ENCODE data around the gene TMEM132E.

The TMEM132E gene

DNA sequence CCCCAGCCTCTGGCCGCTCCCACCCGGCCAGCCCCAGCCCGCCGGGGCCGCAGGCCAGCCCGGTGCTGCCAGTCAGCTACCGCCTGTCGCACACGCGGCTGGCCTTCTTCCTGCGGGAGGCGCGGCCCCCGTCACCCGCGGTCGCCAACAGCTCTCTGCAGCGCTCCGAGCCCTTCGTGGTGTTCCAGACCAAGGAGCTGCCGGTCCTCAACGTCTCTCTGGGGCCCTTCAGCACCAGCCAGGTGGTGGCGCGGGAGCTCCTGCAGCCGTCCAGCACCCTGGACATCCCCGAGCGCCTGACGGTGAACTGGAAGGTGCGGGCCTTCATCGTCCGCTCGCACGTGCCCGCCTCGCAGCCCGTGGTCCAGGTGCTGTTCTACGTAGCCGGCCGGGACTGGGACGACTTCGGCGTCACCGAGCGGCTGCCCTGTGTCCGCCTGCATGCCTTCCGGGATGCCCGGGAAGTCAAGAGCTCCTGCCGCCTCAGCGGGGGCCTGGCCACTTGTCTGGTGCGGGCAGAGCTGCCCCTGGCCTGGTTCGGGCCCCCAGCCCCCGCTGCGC lies 46.8 kb downstream of the TMEM132E start:
- no peak for DNase-seq (ENCODE audit: low read depth, low spot score)
- no peak overlapping the region for H3K27ac ChIP-seq

DNA sequence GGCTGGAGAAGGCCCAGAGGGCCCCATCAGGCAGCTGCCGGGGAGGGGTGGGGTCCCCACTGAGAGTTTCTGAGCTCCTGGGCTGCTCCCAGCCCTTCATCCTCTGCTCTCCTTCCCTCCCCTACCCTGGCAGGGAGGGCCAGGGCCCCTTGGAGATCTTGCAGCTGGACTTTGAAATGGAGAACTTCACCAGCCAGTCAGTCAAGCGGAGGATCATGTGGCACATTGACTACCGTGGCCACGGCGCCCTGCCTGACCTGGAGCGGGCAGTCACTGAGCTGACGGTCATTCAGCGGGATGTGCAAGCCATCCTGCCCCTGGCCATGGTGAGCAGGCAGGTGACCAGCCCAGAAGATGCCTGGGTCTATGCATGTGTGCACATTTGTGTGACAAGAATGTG lies 49.5 kb downstream of the TMEM132E start:
- H3K27ac ChIP-seq = no peak overlapping the region
- no peak for DNase-seq (ENCODE audit: low read depth, low spot score)

DNA sequence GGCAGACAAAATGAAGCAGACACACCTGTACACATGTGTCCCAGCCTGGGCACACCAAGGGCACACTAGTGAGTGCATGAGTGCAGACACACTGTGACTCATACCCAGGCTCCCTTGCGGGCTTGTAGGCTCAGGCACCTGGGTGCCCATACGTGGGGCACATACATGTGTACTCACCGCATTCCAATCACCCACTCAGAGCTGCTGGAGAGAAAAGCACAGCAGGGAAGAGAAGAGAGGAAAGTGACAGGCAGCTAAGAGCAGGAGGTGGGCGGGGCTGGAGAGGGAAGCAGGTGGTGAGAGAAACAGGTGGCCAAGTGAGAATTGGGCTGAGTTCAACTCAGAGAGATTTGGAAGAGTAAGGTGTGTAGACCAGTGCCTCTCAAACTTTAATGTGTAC lies 54.0 kb downstream of the TMEM132E start:
- no peak for DNase-seq (ENCODE audit: low read depth, low spot score)
- H3K27ac ChIP-seq = no peak overlapping the region

DNA sequence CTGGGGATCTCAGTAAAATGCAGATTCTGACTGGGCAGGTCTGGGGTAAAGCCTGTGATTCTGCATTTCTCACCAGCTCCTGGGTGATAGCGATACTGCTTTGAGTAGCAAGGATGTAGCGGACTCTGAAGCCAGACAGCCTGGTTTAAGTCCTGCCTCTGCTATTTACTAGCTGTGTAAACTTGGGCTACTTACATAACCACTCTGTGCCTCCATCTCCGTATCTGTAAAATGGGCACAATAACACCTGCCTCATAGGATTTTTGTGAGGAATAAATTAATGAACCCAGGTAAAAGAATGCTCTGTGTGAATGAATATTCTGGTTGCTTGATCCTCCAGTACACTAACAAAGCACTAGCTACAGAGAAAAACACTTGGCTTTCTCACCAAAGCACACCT lies 54.4 kb downstream of the TMEM132E start:
- DNase-seq (ENCODE audit: low read depth, low spot score) = no peak
- H3K27ac ChIP-seq = no peak overlapping the region

DNA sequence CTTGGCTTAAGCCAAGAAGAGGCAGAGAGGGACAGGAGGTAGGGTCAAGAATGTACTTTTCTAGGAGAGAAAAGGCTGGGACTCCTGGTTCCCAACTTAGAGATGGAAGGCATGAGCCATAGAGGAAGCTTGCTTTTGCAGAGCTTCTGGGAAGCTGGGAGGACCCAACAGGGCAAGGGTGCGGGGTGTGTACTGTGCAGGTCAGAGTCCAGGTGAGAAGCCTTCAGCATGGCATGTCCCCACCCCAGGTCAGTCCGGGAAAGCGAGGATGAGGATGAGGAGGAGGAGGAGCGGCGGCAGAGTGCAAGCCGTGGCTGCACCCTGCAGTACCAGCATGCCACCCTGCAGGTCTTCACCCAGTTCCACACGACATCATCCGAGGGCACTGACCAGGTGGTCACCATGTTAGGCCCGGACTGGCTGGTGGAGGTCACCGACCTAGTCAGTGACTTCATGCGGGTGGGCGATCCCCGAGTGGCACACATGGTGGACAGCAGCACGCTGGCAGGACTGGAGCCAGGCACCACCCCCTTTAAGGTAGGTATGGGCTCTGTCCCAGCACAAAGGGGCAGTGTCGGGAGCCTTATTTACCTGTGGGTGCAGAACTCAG lies 55.3 kb downstream of the TMEM132E start:
- DNase-seq (ENCODE audit: low read depth, low spot score) = no peak

DNA sequence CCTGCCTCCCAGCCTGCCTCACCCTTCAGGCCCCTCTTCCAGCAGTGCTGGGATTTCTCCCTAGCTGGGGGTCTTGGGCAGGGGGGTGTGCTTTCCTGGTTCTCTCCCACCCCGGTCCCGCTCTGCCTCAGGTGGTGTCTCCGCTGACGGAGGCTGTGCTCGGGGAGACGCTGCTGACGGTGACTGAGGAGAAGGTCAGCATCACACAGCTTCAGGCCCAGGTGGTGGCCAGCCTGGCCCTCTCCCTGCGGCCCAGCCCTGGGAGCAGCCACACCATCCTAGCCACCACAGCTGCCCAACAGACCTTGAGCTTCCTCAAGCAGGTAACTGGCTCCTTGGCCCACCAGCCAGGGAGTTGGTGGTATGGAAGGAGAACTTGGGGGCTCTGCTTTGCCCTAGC lies 56.5 kb downstream of the TMEM132E start:
- DNase-seq (ENCODE audit: low read depth, low spot score) = no peak
- H3K27ac ChIP-seq = no peak overlapping the region

More for the DNA sequence above, 55.3 kb downstream of the TMEM132E start:
- no peak overlapping the region for H3K27ac ChIP-seq

DNA sequence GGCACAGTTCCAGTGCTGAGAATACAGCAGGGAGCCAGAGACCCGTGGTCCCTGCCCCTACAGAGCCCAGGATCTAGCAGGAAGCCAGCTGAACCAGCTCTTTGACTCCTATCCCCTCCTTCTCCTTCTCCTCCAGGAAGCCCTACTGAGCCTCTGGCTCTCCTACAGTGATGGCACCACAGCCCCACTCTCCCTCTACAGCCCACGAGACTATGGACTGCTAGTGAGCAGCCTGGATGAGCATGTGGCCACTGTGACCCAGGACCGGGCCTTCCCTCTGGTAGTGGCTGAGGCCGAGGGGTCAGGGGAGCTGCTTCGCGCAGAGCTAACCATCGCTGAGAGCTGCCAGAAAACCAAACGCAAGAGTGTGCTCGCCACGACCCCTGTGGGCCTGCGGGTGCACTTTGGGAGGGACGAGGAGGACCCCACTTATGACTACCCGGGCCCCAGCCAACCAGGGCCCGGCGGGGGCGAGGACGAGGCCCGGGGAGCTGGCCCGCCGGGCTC lies 57.7 kb downstream of the TMEM132E start:
- DNase-seq (ENCODE audit: low read depth, low spot score) = no peak
- H3K27ac ChIP-seq = no peak overlapping the region

DNA sequence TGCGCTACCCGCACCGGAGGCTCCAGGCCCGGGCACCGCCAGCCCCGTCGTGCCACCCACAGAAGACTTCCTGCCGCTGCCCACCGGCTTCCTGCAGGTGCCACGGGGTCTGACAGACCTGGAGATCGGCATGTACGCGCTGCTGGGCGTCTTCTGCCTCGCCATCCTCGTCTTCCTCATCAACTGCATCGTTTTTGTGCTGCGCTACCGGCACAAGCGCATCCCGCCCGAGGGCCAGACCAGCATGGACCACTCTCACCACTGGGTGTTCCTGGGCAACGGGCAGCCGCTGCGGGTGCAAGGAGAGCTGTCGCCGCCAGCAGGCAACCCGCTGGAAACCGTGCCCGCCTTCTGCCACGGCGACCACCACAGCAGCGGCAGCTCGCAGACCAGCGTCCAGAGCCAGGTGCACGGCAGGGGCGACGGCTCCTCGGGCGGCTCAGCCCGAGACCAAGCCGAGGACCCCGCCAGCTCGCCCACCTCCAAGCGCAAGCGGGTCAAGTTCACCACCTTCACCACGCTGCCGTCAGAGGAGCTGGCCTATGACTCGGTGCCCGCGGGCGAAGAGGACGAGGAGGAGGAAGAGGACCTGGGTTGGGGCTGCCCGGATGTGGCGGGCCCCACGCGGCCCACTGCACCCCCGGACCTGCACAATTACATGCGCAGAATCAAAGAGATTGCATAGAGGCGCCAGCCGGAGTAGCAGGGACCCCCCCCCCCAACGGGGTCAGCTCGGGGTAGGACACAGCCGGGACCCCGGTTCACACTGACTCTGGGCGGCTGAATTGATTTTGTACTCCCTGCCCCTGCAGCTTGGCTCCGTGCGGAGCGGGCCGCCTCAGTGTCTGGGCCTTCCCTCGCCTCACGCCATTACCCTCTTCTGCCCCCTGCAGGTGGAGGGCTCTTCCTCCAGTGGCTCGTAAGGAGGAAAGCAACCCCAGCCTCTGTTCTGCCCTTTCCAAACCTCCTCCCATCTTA lies 58.5 kb downstream of the TMEM132E start:
- DNase-seq (ENCODE audit: low read depth, low spot score) = no peak
- no peak overlapping the region for H3K27ac ChIP-seq

DNA sequence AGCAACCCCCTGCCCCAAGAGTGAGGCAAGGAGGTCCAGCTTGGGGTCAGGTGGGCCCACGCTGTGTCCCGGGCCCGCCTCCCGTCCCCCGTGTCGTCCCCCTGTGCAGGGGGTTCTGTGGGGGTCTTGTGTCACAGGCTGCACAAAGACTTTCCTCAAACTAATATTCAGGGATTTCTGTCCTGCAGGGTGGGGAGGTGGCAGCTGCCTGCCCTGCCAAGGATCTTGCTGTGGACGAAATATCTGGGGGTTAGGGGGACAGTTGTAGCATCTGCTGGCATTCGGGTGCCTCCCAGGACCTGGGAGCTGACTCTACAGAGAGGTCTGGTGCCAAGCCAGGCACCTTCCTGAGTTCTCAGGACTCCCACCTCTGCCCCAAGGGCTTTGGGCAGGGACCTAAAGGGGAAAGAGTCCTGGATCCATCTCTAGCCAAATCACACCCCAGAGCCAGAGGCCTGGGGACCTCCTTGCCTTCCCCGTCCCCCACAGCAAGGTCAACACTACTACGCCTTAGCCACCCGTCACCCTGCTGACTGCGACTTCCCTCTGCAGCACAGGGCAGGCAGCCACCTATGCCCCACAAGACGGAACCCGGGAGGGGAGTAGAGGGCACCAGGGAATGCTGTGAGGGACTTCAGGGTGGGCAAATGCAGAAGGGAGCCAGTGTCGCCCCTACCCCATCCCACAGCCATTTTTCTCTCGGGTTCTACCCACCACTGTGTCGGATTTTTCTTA lies 59.3 kb downstream of the TMEM132E start:
- DNase-seq (ENCODE audit: low read depth, low spot score) = no peak
- H3K27ac ChIP-seq = no peak overlapping the region

DNA sequence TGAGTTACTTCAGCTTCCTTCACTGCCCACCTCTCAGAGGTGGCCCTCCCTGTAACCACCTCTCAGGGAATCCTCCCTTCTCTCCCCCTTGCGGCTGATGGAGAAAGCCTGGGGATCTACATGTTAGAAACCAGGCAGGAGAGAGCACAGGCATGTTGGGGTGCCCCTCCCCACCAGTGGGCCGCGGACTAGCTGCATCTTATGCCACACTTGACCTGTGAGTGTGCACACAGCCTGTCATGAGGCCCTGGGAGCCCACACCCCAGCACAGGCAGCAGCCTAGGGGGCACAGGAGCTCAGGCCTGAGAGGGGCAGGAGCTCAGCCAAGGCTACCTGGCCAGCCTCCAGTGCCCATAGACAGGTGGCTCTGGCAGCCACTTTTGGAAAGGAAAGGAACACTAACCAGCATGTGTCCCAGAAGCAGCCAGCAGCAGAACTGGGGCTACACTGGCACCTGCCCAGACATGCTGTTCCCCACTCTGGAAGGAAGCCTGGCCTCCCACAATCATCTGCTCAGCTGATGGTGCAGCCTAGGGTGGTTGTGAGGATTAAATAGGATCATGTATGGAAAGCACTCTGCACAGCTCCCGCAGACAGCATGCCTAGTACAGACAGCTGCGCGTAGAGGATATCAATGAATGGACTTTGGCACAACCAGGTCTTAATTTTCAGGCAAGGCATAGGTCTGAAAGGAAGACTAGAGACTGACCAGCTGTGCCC lies 60.5 kb downstream of the TMEM132E start:
- no peak for DNase-seq (ENCODE audit: low read depth, low spot score)
- no peak overlapping the region for H3K27ac ChIP-seq

DNA sequence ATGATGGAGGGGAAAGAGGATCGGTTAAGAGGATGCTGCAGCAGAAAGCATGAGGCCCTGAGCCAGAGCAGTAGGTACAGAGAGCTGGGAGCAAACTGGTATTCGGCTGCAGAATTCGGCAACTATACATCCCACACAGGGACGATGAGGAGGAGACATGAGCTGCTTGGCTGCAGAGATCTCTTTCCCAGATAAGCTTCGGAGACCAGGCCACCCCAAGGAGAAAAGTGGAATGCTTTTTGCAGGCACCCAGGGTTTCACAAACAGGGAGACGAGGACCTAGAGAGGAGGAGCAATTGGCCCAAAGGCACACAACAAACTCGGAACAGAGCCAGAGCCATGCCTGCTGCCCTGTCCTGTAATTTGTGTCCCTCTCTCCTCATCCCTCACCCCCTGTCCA lies 62.0 kb downstream of the TMEM132E start:
- DNase-seq (ENCODE audit: low read depth, low spot score) = no peak
- no peak overlapping the region for H3K27ac ChIP-seq

DNA sequence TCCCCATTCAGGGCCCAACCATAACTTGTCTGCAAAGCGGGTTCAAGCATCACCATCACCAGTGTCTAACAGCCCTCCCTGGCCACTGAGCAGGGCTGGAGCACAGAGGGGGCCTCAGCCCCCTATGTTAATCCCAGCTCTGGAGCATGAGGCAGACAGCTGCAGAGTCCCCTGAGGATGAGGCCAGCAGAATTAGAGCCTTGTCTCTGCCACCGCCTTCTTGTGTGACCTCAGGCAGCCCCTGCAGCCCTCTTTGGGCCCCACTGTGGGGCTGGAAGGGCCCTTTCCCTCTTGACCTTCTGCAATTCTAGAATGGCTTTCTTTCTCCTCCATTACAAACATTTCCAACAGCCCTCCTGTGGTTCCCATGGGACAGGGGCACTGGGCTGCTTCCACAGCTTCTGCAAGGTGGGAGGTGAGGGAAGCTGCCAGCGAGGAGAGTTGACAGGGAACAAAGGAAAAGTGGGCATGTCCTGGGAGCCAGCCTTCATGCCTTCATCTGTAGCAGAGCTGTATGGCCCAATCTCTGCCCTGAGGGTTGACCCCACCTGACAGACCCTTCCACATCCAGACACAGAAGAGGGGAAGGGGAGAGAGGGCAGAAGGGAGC lies 65.7 kb downstream of the TMEM132E start:
- no peak overlapping the region for H3K27ac ChIP-seq
- no peak for DNase-seq (ENCODE audit: low read depth, low spot score)

DNA sequence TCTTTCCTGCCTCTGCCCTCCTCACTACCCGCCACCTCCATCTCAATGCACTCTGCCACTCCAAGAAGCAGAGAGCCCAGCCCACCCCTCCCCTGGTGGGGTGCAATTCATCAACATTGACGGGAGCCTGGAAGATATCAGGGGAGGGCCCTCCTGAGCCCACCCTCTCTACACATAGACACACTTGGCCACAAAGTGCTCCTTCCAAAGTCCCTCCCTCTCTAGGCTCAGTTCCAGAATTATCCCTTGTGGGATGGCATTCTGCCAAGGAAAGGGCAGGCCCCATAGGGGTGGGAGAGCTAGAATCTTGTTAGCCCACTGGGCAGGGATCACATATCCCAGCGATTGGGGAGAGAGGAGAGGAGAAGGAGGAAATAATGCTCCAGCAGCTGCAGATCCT lies 66.2 kb downstream of the TMEM132E start:
- DNase-seq (ENCODE audit: low read depth, low spot score) = no peak
- no peak overlapping the region for H3K27ac ChIP-seq

DNA sequence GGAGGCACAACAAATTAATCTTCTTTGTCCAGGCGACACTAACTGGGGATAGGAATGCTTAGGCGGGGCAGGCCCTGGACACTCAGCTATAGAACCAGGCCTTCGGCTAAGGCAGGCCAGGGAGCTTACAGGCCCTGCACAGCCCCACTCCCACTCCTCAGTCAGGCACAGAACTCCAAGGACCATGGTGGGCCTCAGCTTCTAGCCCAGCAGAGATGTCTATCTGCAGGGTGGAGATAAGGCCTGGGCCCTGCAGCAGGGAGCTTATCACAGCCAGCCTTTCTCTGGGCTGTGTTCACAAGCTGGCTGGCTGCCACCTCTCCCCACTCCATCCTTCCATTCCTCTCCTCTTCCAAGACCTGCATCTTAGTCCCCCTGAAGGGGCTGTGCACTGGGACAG lies 68.1 kb downstream of the TMEM132E start:
- H3K27ac ChIP-seq = no peak overlapping the region
- DNase-seq (ENCODE audit: low read depth, low spot score) = no peak

DNA sequence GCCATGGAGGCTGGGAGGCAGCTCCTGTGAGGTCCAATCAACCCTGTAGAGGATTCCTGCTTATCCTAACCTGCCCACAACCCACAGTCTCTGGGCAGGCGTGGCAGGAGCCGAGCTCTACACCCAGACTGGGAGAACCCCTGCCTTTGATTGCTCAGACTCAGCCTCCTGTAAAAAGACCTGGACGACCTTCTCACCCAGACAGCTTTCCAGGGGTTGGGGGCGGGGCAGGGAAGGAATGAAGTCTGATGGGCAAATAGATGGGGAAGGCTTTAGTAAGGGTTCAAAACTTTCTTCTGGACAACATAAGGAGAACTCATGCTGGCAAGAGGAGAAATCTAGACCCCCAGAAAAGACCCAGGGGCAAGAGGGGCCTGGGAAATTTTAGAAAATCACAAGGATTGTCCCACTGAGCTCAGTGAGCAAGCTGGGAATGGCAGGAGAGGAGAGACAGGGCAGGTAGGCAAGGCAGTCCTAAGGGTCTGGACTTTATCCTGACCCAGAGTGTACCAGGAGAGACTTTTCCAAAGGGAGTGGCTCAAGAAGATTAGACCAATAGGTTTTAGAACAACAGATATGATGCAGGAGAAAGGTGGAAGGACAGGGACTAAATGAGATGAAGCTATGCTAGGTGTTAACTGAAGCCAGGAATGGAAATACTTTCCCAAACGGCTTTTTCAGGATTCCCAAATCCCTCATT lies 70.8 kb downstream of the TMEM132E start:
- H3K27ac ChIP-seq = no peak overlapping the region
- no peak for DNase-seq (ENCODE audit: low read depth, low spot score)

DNA sequence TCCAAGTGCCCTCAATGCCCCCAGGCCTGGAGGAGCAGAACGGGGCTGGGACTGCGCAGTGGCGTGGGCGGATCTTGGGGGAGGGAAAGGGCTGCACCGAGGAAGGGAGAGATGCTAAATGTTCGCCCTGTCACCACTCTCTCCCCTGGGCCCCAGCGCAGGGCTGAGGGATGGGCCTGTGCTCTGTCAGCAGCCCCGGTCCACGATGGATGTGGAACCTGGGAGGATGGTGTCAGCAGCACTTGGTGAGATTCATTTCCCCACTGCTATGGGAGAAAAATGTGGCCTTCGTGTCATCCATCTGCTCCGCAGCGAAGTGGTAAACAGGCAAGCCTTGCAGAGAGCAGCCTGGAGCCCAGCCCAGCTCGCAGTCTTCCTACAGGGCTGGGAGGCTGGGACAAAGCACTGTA lies 72.0 kb downstream of the TMEM132E start:
- DNase-seq (ENCODE audit: low read depth, low spot score) = no peak
- H3K27ac ChIP-seq = no peak overlapping the region

DNA sequence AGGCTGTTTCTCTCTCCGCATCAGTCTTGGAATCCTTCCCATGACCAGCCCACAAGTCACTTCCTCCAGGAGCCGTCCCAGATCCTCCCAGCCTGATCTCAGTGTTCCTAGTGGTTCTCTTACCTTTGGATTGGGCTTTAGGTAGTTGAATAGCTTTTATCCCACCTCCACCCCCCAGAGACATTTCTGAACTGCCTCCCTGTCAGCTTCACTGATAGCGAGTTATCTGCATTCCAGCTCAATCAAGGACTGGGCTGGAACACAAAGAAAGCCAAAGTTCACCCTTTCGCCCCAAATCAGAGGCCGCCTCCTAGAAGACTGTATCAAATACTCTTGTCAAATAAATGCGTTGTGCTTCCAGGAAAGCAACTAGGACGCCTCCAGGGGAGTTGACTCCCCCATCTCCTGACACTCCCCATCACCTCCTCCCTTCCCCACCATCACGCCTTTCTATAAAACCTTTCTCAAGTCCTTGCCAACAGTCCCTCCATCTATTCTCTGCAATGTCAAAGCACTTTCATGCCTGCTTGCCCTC lies 72.7 kb downstream of the TMEM132E start:
- DNase-seq (ENCODE audit: low read depth, low spot score) = no peak
- no peak overlapping the region for H3K27ac ChIP-seq

DNA sequence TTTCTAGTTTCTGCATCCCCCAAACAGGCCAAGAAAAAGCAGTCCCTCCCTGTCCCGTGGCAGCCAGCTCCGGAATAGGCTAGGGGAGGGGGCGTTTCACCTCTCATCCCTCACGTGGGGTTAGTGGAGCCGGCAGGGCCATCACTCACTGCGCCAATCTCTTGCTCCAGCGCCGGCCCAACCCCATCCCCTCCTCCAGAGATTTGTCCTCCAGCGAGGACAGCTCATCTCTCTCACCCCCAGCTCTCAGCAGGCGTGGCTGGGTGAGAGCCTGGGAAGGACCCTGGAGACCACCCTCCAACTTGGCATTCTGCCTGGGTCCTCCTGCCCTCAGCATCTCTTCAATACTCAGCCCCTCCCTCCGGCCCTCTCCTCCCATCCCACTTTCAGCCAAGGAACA lies 74.1 kb downstream of the TMEM132E start:
- DNase-seq (ENCODE audit: low read depth, low spot score) = no peak
- no peak overlapping the region for H3K27ac ChIP-seq
